B cell (primary cell): ENCODE results near the gene MAP4K5. TPM values are rescaled to one million over a fixed set of nuclear protein-coding genes. Genes with fewer than 3 reads are reported as not detected.

Experiments used
- ATAC-seq: fragments of 200-7000 bp; cut with Tn5 transposase; one replicate; pipeline ENCODE4 v1.10.0; 2021; ENCODE audit warnings: low read depth, mild to moderate bottlenecking, moderate number of reproducible peaks, moderate library complexity
- CTCF ChIA-PET: fragments of 350-600 bp; sonication (Branson Sonifier 250); formaldehyde crosslinking; loops from one replicate; lab custom pipeline; 2021; ENCODE audit warnings: antibody characterized with exemption, inconsistent platforms; lab: Charles Lee
- POLR2A ChIA-PET: fragments of 350-600 bp; sonication (Branson Sonifier 250); formaldehyde crosslinking; loops from one replicate; lab custom pipeline; 2021; ENCODE audit warnings: antibody characterized with exemption; lab: Charles Lee
- DNase-seq: peaks from one replicate; pipeline ENCODE4 v3.0.0; 2013
- H2AFZ ChIP-seq: 2 replicates; pipeline ENCODE4 v1.6.1; 2012; ENCODE audit warnings: mild to moderate bottlenecking, low read depth, low read length; ENCODE audit not compliant: insufficient read depth, poor library complexity, severe bottlenecking
- H3K27ac ChIP-seq, 2 donors: 1 replicate in 1 of 2; 2 replicates in 1 of 2; pipeline ENCODE4 v1.5.1; 2012 to 2013; ENCODE audit warnings: low read length in 2 of 2, mild to moderate bottlenecking in 2 of 2, moderate library complexity in 1 of 2
- H3K27me3 ChIP-seq, 4 experiments: fragments of 200-600 bp in 1 of 4; sonication (generic) in 1 of 4; replicated peaks in 1 of 4; 1 replicate in 2 of 4; 2 replicates in 2 of 4; pipeline versions ENCODE4 v1.6.1 to v1.7.0; 2013 to 2016; ENCODE audit warnings: low read length in 3 of 4, mild to moderate bottlenecking in 2 of 4, mixed read lengths in 1 of 4, moderate library complexity in 1 of 4; ENCODE audit not compliant: insufficient read depth in 4 of 4, control insufficient read depth in 3 of 4; ENCODE audit errors: control extremely low read depth in 1 of 4
- H3K36me3 ChIP-seq, 2 experiments: replicated peaks in 1 of 2; 1 replicate in 1 of 2; 2 replicates in 1 of 2; pipeline versions ENCODE4 v1.6.1 to v1.7.1; 2013; ENCODE audit warnings: low read length in 1 of 2; ENCODE audit not compliant: insufficient read depth in 2 of 2, control insufficient read depth in 1 of 2; ENCODE audit errors: control extremely low read depth in 1 of 2, extremely low read depth in 1 of 2
- H3K4me1 ChIP-seq, 2 donors: fragments of 200-600 bp in 1 of 2; sonication (generic) in 1 of 2; 1 replicate in 1 of 2; 2 replicates in 1 of 2; pipeline versions ENCODE4 v1.5.1 to v1.6.1; 2013 to 2017; ENCODE audit warnings: low read length in 2 of 2; ENCODE audit not compliant: control insufficient read depth in 2 of 2, insufficient read depth in 2 of 2
- H3K4me2 ChIP-seq: replicated peaks from 2 replicates; pipeline ENCODE3; 2012; ENCODE audit warnings: mild to moderate bottlenecking, low read depth, low read length; ENCODE audit not compliant: poor library complexity, severe bottlenecking
- H3K4me3 ChIP-seq, 5 experiments: fragments of 200-600 bp in 1 of 5; sonication (generic) in 1 of 5; 1 replicate in 3 of 5; 2 replicates in 2 of 5; pipeline versions ENCODE4 v1.5.1 to v1.7.0; 2011 to 2016; ENCODE audit warnings: low read length in 4 of 5, mild to moderate bottlenecking in 4 of 5, low read depth in 2 of 5, control low read depth in 1 of 5, moderate library complexity in 1 of 5; ENCODE audit not compliant: insufficient read depth in 1 of 5; ENCODE audit errors: control extremely low read depth in 1 of 5, extremely low read depth in 1 of 5
- H3K79me2 ChIP-seq: fragments of 200-600 bp; sonication (generic); one replicate; pipeline ENCODE4 v1.6.0; 2016; ENCODE audit warnings: low read length; ENCODE audit not compliant: control insufficient read depth, insufficient read depth
- H3K9ac ChIP-seq: fragments of 200-600 bp; sonication (generic); 2 replicates; pipeline ENCODE4 v1.6.1; 2017; ENCODE audit warnings: mild to moderate bottlenecking, low read length, moderate library complexity
- H3K9me3 ChIP-seq, 3 donors: one replicate each; pipeline versions ENCODE4 v1.6.1 to v1.7.1; 2013; ENCODE audit warnings: low read length in 2 of 3; ENCODE audit not compliant: control insufficient read depth in 2 of 3, insufficient read depth in 1 of 3; ENCODE audit errors: control extremely low read depth in 1 of 3
- H4K20me1 ChIP-seq: 2 replicates; pipeline ENCODE4 v1.6.0; 2012; ENCODE audit warnings: mild to moderate bottlenecking, low read length; ENCODE audit not compliant: insufficient read depth, control insufficient read depth, poor library complexity, severe bottlenecking
- H3K27ac Mint-ChIP-seq: one replicate; pipeline ENCODE4 v1.8.0; 2021; ENCODE audit warnings: mixed read lengths
- H3K27me3 Mint-ChIP-seq: one replicate; pipeline ENCODE4 v1.8.0; 2021; ENCODE audit warnings: mixed read lengths
- H3K4me1 Mint-ChIP-seq: one replicate; pipeline ENCODE4 v1.8.0; 2021; ENCODE audit warnings: mixed read lengths
- H3K4me3 Mint-ChIP-seq: one replicate; pipeline ENCODE4 v1.8.0; 2021; ENCODE audit warnings: mixed read lengths
- H3K9me3 Mint-ChIP-seq: one replicate; pipeline ENCODE4 v1.8.0; 2022; ENCODE audit warnings: mixed read lengths; ENCODE audit not compliant: insufficient read depth
- CTCF ChIP-seq: fragments of 200-600 bp; IDR thresholded peaks from one replicate; pipeline ENCODE4 v1.8.0; 2022; ENCODE audit warnings: antibody characterized with exemption, mild to moderate bottlenecking
- EZH2 ChIP-seq: IDR thresholded peaks from 2 replicates; pipeline ENCODE4 v1.6.1; 2012; ENCODE audit warnings: borderline replicate concordance, low read depth, mild to moderate bottlenecking, moderate library complexity, low read length; ENCODE audit not compliant: insufficient read depth, poor library complexity, severe bottlenecking
- WGBS: methylation state at CpG from one replicate; pipeline ENCODE4 v1.1.5; 2013; ENCODE audit warnings: missing lambda C conversion rate; ENCODE audit not compliant: insufficient coverage; 5-methylcytosine and 5-hydroxymethylcytosine counted together
- intact Hi-C: fragments of 100-400 bp; cut with micrococcal nuclease; formaldehyde crosslinking; loops from one replicate; pipeline ENCODE4 v1.10.0; 2022
- polyA plus RNA-seq: library from polyadenylated mRNA; depleted of rRNA; stranded (reverse); fragments of >200 nt; gene quantifications from 2 replicates; pipeline ENCODE4 v1.2.3, GENCODE V29; 2012
- total RNA-seq, 2 donors: library from RNA; stranded (reverse); fragments of 120-200 nt in 1 of 2; gene quantifications; 1 replicate in 1 of 2; 2 replicates in 1 of 2; pipeline versions ENCODE4 v1.2.3 to v1.2.4, GENCODE V29; 2013 to 2022

The MAP4K5 gene
- total and polyA plus RNA-seq, 2 donors (not counting 1 experiment from before 2014, with no cell fraction given): 14.1 to 60.0 TPM

- Histone ChIP-seq H3K4me1 (peaks cover 24 to 33% of the 10 kb centered on the region in 2 donors), H2AFZ (no peak overlapping the region), H3K9ac (no peak overlapping the region), H3K36me3 (peaks cover 0 to 10% of the 10 kb centered on the region in 2 experiments), H3K9me3 (no peaks in the 10 kb centered on the region), H3K4me2 (peak overlapping the region; percentile 13), H4K20me1 (peaks cover 36% of the 10 kb centered on the region), H3K27me3 (no peaks in the 10 kb centered on the region), H3K79me2 (peaks cover 98% of the 10 kb centered on the region), H3K4me3 (no peak overlapping the region), H3K27ac (no peak overlapping the region)
- peak overlapping the region; percentile 7 for H3K27ac Mint-ChIP-seq
- ChIA-PET POLR2A (interaction anchor here (0.5 kb wide), 1 partner anchor 194 kb away, joined by 3 read pairs; no protein-coding TSS in a partner anchor), CTCF (interaction anchor here (0.7 to 1.4 kb wide), 3 partner anchors 8 to 73 kb away, joined by 3 to 4 read pairs (median 3); no protein-coding TSS in a partner anchor)
- ATAC-seq: no peak
- intact Hi-C loops: no loop called here
- no peaks in the 10 kb centered on the region for H3K27me3 Mint-ChIP-seq
- peak overlapping the region; percentile 62 for H3K4me3 Mint-ChIP-seq
- H3K9me3 Mint-ChIP-seq: no peaks in the 10 kb centered on the region
- TF ChIP-seq CTCF (no peak), EZH2 (no peak)
- peaks cover 52% of the 10 kb centered on the region for H3K4me1 Mint-ChIP-seq
- WGBS: 100% methylated on average over 1 of the region's 5 CpGs
- DNase-seq: no peak
These were observed 11.2 kb downstream of the MAP4K5 start for GRCh38 chr14:50520947-50521815.

DNA sequence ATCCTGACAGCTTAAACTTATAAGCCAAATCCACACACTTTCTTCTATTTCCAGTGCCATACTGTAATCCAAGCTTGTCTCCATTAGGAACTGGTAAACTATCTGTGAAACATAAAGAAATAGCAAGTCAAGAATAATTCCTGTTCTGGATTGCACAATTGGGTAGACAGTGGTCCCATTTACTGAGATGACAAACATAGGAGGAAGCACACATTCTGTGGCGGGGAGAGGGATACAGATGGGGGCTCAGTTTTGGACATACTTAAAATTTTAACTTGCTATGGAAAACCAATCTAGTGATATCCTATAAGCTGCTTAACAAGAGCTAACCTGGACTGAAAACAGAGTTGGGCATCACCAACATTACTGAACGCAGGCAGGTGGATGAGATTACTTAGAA, 16.3 kb downstream of the MAP4K5 start:
- no peak overlapping the region for H3K4me2 ChIP-seq
- no peak overlapping the region for H3K27ac Mint-ChIP-seq
- DNase-seq: no peak
- WGBS: no CpG with 5 or more reads among the region's 2 CpGs
- H3K27ac ChIP-seq: no peak overlapping the region
- H3K27me3 ChIP-seq: no peaks in the 10 kb centered on the region
- ChIA-PET CTCF (no interaction called here), POLR2A (no interaction called here)
- no peak for ATAC-seq
- TF ChIP-seq EZH2 (no peak), CTCF (no peak)
- intact Hi-C loops: no loop called here
- H3K4me3 ChIP-seq: no peak overlapping the region
- H3K27me3 Mint-ChIP-seq: no peaks in the 10 kb centered on the region
- H4K20me1 ChIP-seq: peaks cover 54% of the 10 kb centered on the region
- H2AFZ ChIP-seq: no peak overlapping the region
- H3K79me2 ChIP-seq: peaks cover 95% of the 10 kb centered on the region
- peaks cover 15% of the 10 kb centered on the region for H3K4me1 Mint-ChIP-seq
- H3K9me3 ChIP-seq: no peaks in the 10 kb centered on the region
- peaks cover 0 to under 1% of the 10 kb centered on the region in 2 donors for H3K4me1 ChIP-seq
- H3K9me3 Mint-ChIP-seq: no peaks in the 10 kb centered on the region
- H3K36me3 ChIP-seq: peaks cover 0 to 14% of the 10 kb centered on the region in 2 experiments
- H3K9ac ChIP-seq: no peak overlapping the region
- H3K4me3 Mint-ChIP-seq: no peak overlapping the region
